HG02610 (cell line): ENCODE data around the gene SLC5A1.

ENCODE experiments used
- ATAC-seq: cut with Tn5 transposase; IDR thresholded peaks from one replicate; pipeline ENCODE4 v1.9.1; 2021; ENCODE audit warnings: mild to moderate bottlenecking, moderate library complexity; ENCODE audit not compliant: unreplicated experiment

The SLC5A1 gene

DNA sequence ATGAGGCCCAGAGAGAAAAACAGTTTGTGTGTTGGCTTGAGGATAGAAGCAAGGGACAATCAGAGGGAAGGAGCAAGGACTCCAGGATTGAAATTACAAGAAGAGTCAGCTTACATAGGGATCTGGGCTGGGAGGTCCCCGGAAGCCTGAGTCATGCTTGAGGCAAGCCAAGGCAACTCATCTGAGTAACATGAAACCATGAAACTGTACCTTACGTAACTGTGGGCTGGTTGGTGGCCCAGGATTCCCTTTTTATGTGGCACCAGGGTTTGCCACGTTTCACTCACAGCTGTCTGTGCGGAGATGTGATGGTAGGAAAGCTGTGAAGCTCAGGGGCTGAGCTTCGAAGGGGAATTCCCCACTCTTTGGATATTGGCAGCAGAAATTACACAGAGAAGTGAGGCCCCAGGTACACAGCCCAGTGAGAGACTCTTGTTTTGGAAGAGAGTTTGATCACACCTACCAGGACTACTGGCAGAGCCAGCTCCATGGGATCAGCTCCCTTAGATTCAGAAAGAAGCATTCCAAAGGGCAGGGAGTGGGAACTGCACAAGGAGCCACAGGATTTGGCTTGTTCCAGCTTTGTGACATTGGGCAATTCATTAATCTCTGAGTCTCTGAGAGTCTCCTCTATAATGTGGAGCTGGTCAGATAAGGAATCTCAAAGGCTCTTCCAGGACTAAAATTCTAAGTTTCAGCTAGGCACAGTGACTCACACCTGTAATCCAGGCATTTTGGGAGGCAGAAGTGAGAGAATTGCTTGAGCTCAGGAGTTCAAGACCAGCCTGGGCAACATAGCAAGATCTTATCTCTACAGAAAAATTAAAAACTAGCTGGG lies 7.8 kb downstream of the SLC5A1 start:
- peak; percentile 78 for ATAC-seq

GRCh38 chr22:32052244-32052643 lies 9.2 kb downstream of the SLC5A1 start:
- no peak for ATAC-seq

DNA sequence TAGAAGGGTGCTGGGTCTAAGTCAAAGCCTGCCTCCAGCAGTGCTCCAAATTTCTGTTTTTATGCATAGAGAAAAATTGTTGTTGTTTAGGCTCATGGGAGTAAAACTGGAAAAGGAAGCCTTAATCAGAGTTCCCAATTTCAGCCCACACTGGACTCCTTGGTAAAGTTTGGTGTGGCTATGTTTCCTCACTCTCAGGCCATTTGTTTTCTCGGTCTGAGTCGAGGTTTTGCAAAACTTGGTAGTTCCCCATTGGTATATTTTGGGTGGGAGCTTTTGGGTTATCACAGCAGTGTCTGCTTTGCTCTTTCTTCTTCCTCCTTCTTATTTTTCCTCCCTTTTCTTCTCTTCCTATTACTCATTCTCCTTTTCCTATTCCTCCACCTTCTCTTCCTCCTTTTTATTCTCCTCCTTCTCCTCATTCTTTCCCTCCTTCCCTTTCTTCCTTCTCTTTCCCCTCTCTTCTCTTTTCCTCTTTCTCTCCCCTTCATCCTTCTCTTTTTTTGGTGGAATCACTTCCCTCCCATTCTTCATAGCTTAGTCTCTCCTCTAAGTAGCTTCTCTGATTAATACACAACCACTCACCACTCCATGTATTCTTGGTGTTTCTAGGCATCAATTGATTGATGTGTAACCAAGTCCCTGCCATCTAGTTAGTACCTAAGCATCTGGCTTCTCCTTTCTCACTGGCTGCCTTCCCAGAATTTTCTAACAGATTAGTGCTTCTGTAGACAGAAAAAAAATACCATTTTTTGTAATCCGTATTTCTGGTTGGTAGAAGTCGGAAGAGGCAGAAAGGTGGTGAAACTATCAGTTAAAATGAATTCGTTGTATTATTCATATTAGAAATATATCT lies 10.1 kb downstream of the SLC5A1 start:
- ATAC-seq = no peak

DNA sequence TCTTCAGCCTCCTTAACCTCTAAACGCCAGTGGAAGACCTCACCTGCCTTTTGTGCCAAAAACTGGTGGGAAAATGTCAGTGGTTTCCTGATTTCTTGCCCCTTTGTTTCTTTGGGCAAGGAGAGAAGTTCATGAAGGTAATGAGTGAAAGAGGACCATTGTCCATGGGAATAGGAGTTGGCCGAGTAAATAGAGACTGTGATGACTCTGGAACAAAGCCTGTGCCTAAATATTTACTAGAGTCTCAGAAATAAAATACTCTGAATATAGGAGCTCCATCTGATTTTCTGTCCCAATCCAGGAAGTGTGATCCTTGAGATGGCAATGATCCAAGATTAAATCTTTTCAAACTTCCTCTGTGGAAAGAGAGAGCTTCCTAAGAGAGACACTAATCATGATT lies 12.0 kb downstream of the SLC5A1 start:
- ATAC-seq = no peak

DNA sequence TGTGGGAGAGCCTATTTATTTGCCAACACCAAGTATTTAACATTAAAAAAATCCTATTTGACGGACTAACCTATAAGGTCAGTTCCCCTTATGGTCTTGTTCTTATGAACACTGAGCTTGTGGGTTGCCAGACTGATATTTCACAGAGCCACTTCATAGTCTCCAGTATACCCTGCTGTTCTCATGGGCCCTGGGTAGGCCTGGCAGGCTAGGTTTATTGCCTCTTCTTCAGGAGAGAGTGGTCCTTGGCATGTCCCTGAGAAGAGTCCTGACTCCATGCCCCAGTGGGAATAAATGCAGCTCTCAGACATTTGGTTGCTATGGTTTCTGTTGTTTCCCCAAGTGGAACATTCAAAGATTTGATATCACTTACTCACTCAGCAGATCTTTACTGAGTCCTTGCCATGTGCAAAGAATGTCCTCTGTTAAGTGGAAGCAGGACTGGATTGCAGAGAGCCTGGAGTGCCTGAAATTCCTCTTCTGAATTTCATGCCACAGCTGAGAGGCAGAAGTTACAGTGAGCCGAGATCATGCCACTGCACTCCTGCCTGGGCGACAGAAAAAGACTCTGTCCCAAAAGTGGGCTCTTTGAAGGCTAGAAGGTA lies 15.7 kb downstream of the SLC5A1 start:
- ATAC-seq = no peak

- ATAC-seq = no peak
Observed at GRCh38 chr22:32059426-32059825, 16.4 kb downstream of the SLC5A1 start.

- no peak for ATAC-seq
Observed at GRCh38 chr22:32063701-32064100, 20.6 kb downstream of the SLC5A1 start.

DNA sequence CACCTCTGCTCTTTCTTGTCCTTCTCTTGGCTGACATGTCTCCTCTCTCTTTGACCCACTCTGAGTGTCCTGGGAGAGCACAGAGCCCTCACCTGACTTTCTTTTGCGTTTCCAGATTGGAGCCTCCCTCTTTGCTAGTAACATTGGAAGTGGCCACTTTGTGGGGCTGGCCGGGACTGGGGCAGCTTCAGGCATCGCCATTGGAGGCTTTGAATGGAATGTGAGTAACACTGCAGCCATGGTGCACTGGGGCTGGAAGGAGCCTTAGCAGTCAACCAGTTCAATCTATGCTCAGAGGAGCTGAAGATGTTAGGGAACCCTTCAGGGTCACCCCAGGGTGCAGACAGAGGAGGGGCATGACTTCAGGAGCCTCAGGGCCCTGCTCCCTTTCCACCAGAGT lies 23.8 kb downstream of the SLC5A1 start:
- ATAC-seq = no peak

DNA sequence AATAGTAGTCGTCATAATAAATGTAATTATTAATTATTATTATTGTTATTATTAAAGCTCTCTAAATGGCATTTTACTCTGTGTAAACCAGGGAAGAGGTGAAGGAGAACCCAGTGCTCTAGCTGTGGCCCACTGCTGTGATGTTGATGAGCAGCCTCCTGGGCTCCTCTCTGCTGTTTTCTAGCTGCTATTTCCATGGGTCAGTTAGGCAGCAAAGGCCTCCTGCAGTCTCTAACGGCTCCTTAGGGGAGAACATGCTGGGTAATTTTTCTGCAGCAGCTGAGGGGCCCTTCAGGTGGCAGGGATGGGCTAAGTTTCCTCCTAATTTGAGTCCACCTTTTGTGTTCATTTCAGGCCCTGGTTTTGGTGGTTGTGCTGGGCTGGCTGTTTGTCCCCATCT lies 24.6 kb downstream of the SLC5A1 start:
- no peak for ATAC-seq

- no peak for ATAC-seq
Observed at GRCh38 chr22:32069579-32070372, 26.7 kb downstream of the SLC5A1 start.

- ATAC-seq = no peak
Observed at GRCh38 chr22:32073262-32073661, 30.2 kb downstream of the SLC5A1 start.

GRCh38 chr22:32073823-32074380 lies 30.8 kb downstream of the SLC5A1 start:
- ATAC-seq = no peak

GRCh38 chr22:32075997-32076760 lies 33.1 kb downstream of the SLC5A1 start:
- ATAC-seq = no peak

DNA sequence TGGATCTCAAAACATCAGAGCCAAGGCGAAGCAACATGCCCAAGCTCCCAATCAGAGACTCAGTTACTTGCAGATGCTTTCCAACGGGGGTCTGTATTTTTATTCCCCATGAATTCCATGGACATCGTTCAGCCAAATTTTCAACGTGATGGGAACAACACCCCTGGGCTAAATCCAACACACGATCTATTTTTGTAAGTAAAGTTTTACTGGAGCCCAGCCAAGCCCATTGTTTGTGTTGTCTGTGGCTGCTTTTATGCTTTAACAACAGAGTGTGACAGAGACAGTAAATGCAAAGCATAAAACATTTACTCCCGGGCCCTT lies 33.7 kb downstream of the SLC5A1 start:
- no peak for ATAC-seq

DNA sequence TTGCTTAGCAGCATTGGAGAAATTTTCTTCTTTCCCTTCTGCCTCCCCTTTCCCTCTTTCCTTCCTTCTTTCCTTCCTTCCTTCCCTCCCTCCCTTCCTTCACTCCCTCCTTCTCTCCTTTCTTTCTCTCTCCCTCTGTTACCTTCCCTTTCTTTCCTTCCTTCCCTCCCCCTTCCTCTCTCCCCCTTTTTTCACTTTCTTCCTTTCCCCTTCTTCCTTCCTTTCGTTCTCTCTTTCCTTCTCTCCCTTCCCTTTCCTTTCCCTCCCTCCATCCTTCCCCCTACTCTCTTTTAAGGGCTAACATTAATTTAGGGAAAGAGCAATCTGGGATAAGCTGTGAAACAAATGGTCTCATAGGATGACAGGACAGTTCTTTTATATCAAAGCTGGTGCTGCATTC lies 34.1 kb downstream of the SLC5A1 start:
- no peak for ATAC-seq

GRCh38 chr22:32079130-32080089 lies 36.3 kb downstream of the SLC5A1 start:
- ATAC-seq = no peak

DNA sequence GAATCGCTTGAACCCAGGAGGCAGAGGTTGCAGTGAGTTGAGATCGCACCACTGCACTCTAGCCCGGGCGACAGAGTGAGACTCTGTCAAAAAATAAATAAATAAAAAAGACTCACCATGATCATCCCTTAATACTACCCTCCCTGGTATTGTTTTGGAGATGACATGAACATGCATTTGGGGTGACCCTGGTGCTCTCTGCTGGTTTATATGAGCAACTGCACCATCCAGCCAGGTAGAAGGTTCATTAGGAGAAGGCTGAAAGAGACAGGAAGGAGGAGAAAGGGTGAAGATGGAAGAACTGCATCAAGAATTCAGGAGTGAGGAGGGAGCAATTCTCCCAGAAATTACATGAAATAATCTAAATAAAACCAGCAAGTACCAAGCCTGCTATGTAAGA lies 37.8 kb downstream of the SLC5A1 start:
- no peak for ATAC-seq

DNA sequence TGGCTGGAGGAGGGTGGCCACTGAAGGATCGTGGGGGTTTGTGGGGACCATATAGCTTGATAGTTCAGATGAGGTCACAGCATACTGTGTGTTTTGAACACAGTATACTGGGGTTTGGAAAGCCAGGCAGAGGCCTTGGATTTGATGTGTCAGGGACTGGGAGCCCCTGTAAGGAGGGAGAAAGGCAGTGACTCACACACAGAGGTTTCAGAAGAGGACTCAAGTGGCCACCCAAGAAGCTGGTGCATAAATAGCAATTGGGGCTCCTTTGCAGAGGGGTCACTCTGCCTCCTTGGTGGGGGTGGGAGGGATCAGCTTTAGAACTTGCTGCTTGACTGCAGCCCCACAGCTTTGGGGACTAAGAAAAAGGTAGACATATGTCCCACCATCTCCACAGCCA lies 39.3 kb downstream of the SLC5A1 start:
- ATAC-seq = no peak

GRCh38 chr22:32083000-32083399 lies 39.9 kb downstream of the SLC5A1 start:
- ATAC-seq = no peak
